GM12891 (cell line): ENCODE measurements around the gene RBM45.
A peak's percentile ranks its signal among the peaks of the same experiment; 100 is the strongest.

Experiments used
- POLR2A ChIP-seq: IDR thresholded peaks from 2 replicates; pipeline ENCODE4 v1.6.1; 2011; ENCODE audit warnings: low read depth, low read length, control low read depth
- POLR2AphosphoS5 ChIP-seq: IDR thresholded peaks from 2 replicates; pipeline ENCODE4 v1.6.1; 2011; ENCODE audit warnings: low read depth, low read length, control low read depth
- TAF1 ChIP-seq: IDR thresholded peaks from 2 replicates; pipeline ENCODE4 v1.6.1; 2011; ENCODE audit warnings: low read depth, low read length, control low read depth

DNA sequence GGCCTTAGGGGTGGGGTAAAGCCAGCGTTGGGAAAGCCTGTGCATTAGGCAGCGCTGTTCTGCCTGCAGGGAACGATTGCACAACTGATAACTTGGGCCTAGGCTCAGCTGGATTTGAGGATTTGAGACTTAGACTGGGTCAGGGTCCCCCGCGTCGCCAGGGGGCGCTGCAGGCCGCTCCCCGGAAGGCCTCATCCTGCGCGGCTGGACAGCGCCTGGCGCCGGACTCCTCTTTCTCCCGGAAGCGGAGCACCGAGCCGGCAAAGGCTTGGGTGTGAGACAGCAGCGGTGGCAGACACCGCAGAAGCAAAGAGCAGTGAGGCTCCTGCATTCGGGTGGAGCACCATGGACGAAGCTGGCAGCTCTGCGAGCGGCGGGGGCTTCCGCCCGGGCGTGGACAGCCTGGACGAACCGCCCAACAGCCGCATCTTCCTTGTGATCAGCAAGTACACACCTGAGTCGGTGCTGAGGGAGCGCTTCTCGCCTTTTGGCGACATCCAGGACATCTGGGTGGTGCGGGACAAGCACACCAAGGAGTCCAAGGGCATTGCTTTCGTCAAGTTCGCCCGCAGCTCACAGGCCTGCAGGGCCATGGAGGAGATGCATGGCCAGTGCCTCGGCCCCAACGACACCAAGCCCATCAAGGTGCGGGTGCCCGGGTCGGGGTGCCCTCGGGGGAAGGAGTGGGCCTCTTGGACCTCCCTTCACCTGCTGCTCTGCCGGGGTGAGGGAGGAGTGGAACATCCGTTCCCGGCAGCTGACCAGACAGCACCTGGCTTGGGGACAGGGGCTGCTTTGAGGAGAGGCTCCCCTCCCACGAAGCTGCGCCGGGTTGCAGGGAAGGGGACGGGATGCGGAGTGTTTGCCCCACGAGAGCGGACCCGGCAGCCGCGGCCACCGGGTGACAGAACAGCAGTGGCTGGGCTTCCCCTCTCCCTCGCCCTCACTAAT, at the start of gene RBM45:
- TF ChIP-seq POLR2A, result peak; percentile 85
- TF ChIP-seq POLR2AphosphoS5, result peak; percentile 83
- TF ChIP-seq TAF1, result peak; percentile 85
